ENCODE data around the gene GP1BB. TPM values are rescaled to one million over a fixed set of nuclear protein-coding genes. Genes with fewer than 3 reads are reported as not detected.

Gene GP1BB
- polyA plus RNA-seq, 2 of the 4 experiments (the other 2 are of a cell fraction): 0.06 to 0.48 TPM

GRCh38 chr22:19748139-19748538, 24.8 kb downstream of the GP1BB start:
- ATAC-seq (no peak), FAIRE-seq (no peak), DNase-seq (ENCODE audit: low read depth in 1 of 2, low spot score in 1 of 2) (no peak)
- CTCF ChIA-PET: interaction anchor here (0.7 to 11.1 kb wide), 3 partner anchors 9 to 78 kb away, joined by 3 to 86 read pairs (median 32); no protein-coding TSS in a partner anchor
- Histone ChIP-seq H3K27ac (no peak overlapping the region), H3K4me3 (no peak overlapping the region), H3K4me1 (peaks cover 18% of the 10 kb centered on the region), H3K9me3 (no peaks in the 10 kb centered on the region), H3K4me2 (no peak overlapping the region)
- POLR2A ChIA-PET: no interaction called here
- TF ChIP-seq ZFP36 (IDR thresholded peaks at IDR 0.05; ENCODE audit: borderline replicate concordance, partially characterized antibody) (no peak), RARB (CRISPR knock-in tag; IDR thresholded peaks at IDR 0.05) (no peak), POLR2AphosphoS2 (conservative IDR thresholded peaks at IDR 0.05; ENCODE audit: low read length) (no peak), NFE2L2 (conservative IDR thresholded peaks at IDR 0.05; ENCODE audit: low read length) (no peak), HDAC2 (IDR thresholded peaks at IDR 0.05) (no peak), MAZ (IDR thresholded peaks at IDR 0.05; ENCODE audit: borderline replicate concordance, low read depth, low read length) (no peak), JUNB (IDR thresholded peaks at IDR 0.05) (no peak), CBX2 (IDR thresholded peaks at IDR 0.05; ENCODE audit: borderline replicate concordance, low read depth) (no peak), KDM1A (IDR thresholded peaks at IDR 0.05; ENCODE audit: low read depth) (no peak), SMC3 (IDR thresholded peaks at IDR 0.05) (no peak), USF2 (IDR thresholded peaks at IDR 0.05) (no peak), BHLHE40 (IDR thresholded peaks at IDR 0.05; ENCODE audit: low read depth, low read length) (no peak), MAX (IDR thresholded peaks at IDR 0.05) (no peak)
- 85% methylated on average over 2 of the region's 4 CpGs for WGBS (ENCODE audit: missing lambda C conversion rate)

GRCh38 chr22:19748991-19749664, 25.8 kb downstream of the GP1BB start:
- peaks cover 18% of the 10 kb centered on the region for H3K4me1 ChIP-seq
- POLR2A ChIA-PET: no interaction called here
- no peak overlapping the region for H3K4me2 ChIP-seq
- DNase-seq (ENCODE audit: low read depth in 1 of 2, low spot score in 1 of 2) (no peak), ATAC-seq (no peak), FAIRE-seq (no peak)
- 75% methylated on average over 12 of the region's 15 CpGs for WGBS (ENCODE audit: missing lambda C conversion rate)
- no peaks in the 10 kb centered on the region for H3K9me3 ChIP-seq
- TF ChIP-seq CTCF (IDR thresholded peaks at IDR 0.05) (no peak), CHD2 (IDR thresholded peaks at IDR 0.05; ENCODE audit: low read length, partially characterized antibody) (no peak), MAFK (IDR thresholded peaks at IDR 0.05; ENCODE audit: partially characterized antibody) (no peak), FOSB (CRISPR knock-in tag; IDR thresholded peaks at IDR 0.05) (no peak), CHD4 (IDR thresholded peaks at IDR 0.05; ENCODE audit: borderline replicate concordance) (no peak), ZSCAN20 (CRISPR knock-in tag; IDR thresholded peaks at IDR 0.05) (no peak), CEBPB (IDR thresholded peaks at IDR 0.05) (no peak), HES2 (IDR thresholded peaks at IDR 0.05) (no peak), FOSL2 (IDR thresholded peaks at IDR 0.05) (no peak), FOSL2 (CRISPR knock-in tag; IDR thresholded peaks at IDR 0.05) (no peak)
- no peak overlapping the region for H3K27ac ChIP-seq
- CTCF ChIA-PET: interaction anchor here (4.7 to 11.1 kb wide), 2 partner anchors 8 to 18 kb away, joined by 32 to 86 read pairs; no protein-coding TSS in a partner anchor
- H3K4me3 ChIP-seq: no peak overlapping the region

Data from A549 (cell line).